ENCODE measurements around the gene DLGAP1.
"Not testable (repeated sequence)": the region's sequence is repeated elsewhere in the genome, so short reads cannot be mapped to it uniquely, and the experiment has no call there.

Gene DLGAP1

GRCh38 chr18:3472121-3472520, 983.0 kb downstream of the DLGAP1 start:
- DNase-seq (ENCODE audit: low read depth in 2 of 2), result not testable (repeated sequence)

GRCh38 chr18:3471141-3471648, 983.9 kb downstream of the DLGAP1 start:
- no peak for DNase-seq (ENCODE audit: low read depth in 2 of 2)

GRCh38 chr18:3468833-3469232, 986.3 kb downstream of the DLGAP1 start:
- no peak for DNase-seq (ENCODE audit: low read depth in 2 of 2)

- DNase-seq (ENCODE audit: low read depth in 2 of 2), result no peak
These were observed 986.9 kb downstream of the DLGAP1 start for GRCh38 chr18:3468066-3468705.

- no peak for DNase-seq (ENCODE audit: low read depth in 2 of 2)
These were observed 988.2 kb downstream of the DLGAP1 start for GRCh38 chr18:3466872-3467271.

GRCh38 chr18:3466045-3466444, 989.1 kb downstream of the DLGAP1 start:
- DNase-seq (ENCODE audit: low read depth in 2 of 2), result no peak

GRCh38 chr18:3463051-3463450, 992.1 kb downstream of the DLGAP1 start:
- no peak for DNase-seq (ENCODE audit: low read depth in 2 of 2)

GRCh38 chr18:3461704-3462103, 993.4 kb downstream of the DLGAP1 start:
- DNase-seq (ENCODE audit: low read depth in 2 of 2), result no peak

GRCh38 chr18:3460823-3461398, 994.2 kb downstream of the DLGAP1 start:
- DNase-seq (ENCODE audit: low read depth in 2 of 2), result no peak

GRCh38 chr18:3458952-3459853, 995.9 kb downstream of the DLGAP1 start:
- no peak for DNase-seq (ENCODE audit: low read depth in 2 of 2)

- DNase-seq (ENCODE audit: low read depth in 2 of 2), result no peak
These were observed 996.7 kb downstream of the DLGAP1 start for GRCh38 chr18:3458378-3458777.

GRCh38 chr18:3457261-3457724, 997.8 kb downstream of the DLGAP1 start:
- DNase-seq (ENCODE audit: low read depth in 2 of 2), result no peak

GRCh38 chr18:3456686-3457069, 998.4 kb downstream of the DLGAP1 start:
- no peak for DNase-seq (ENCODE audit: low read depth in 2 of 2)

GRCh38 chr18:3455907-3456685, 999.0 kb downstream of the DLGAP1 start:
- DNase-seq (ENCODE audit: low read depth in 2 of 2), result no peak

GRCh38 chr18:3455090-3455635, 999.9 kb downstream of the DLGAP1 start:
- no peak for DNase-seq (ENCODE audit: low read depth in 2 of 2)

GRCh38 chr18:3454365-3455089, 1000.6 kb downstream of the DLGAP1 start:
- no peak for DNase-seq (ENCODE audit: low read depth in 2 of 2)

GRCh38 chr18:3453540-3454364, 1001.4 kb downstream of the DLGAP1 start:
- DNase-seq (ENCODE audit: low read depth in 2 of 2), result no peak

GRCh38 chr18:3452750-3453539, 1002.2 kb downstream of the DLGAP1 start:
- no peak for DNase-seq (ENCODE audit: low read depth in 2 of 2)

All from stimulated activated CD4-positive, alpha-beta T cell treated with anti-CD3 and anti-CD28 coated beads, Interleukin-15, amount 100 ng/mL, for 48 hours (primary cell).